ENCODE results near the gene SCD5. TPM values are rescaled to one million over a fixed set of nuclear protein-coding genes. Genes with fewer than 3 reads are reported as not detected.

The SCD5 gene
- polyA plus RNA-seq, 2 of the 4 experiments (the other 2 are of a cell fraction), result 9.8 to 11.9 TPM

DNA sequence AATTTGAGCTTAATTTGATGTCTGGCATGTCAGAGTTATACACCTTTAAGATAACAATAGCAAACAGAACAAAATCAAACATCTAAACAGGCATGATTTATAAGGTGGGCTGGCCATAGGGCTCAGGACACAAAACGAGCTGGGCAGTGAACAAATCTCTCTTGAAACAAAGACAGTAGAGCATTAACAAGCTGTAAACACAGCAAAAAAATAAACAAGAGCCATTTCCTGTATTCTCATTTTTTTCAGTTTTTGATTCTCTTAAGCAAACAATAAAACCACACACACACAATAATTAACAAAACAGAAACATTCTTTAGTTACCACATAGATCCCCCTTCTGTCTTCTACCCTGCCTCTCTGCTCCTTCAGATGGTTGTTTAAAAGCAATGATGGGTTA, 168.5 kb downstream of the SCD5 start:
- Histone ChIP-seq H3K4me2 (no peak overlapping the region), H3K4me3 (no peak overlapping the region), H3K9me3 (no peaks in the 10 kb centered on the region), H3K27ac (no peak overlapping the region), H3K4me1 (no peaks in the 10 kb centered on the region)
- TF ChIP-seq BHLHE40 (IDR thresholded peaks at IDR 0.05; ENCODE audit: low read depth, low read length), result no peak
- no peak for TF ChIP-seq HOXB5 (CRISPR knock-in tag; IDR thresholded peaks at IDR 0.05)
- TF ChIP-seq ATOH8 (CRISPR knock-in tag; IDR thresholded peaks at IDR 0.05; ENCODE audit: low read depth), result no peak
- TF ChIP-seq PBX3 (IDR thresholded peaks at IDR 0.05), result no peak
- TF ChIP-seq, protein P1, sequence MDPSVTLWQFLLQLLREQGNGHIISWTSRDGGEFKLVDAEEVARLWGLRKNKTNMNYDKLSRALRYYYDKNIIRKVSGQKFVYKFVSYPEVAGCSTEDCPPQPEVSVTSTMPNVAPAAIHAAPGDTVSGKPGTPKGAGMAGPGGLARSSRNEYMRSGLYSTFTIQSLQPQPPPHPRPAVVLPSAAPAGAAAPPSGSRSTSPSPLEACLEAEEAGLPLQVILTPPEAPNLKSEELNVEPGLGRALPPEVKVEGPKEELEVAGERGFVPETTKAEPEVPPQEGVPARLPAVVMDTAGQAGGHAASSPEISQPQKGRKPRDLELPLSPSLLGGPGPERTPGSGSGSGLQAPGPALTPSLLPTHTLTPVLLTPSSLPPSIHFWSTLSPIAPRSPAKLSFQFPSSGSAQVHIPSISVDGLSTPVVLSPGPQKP (IDR thresholded peaks at IDR 0.05; ENCODE audit: low read depth, low read length), result no peak
- CTCF ChIA-PET, result no interaction called here
- ATAC-seq (no peak), DNase-seq (ENCODE audit: low read depth in 1 of 2, low spot score in 1 of 2) (no peak), FAIRE-seq (no peak)
- 4% methylated on average over 1 of the region's 1 CpG for WGBS (ENCODE audit: missing lambda C conversion rate)
- POLR2A ChIA-PET, result no interaction called here

DNA sequence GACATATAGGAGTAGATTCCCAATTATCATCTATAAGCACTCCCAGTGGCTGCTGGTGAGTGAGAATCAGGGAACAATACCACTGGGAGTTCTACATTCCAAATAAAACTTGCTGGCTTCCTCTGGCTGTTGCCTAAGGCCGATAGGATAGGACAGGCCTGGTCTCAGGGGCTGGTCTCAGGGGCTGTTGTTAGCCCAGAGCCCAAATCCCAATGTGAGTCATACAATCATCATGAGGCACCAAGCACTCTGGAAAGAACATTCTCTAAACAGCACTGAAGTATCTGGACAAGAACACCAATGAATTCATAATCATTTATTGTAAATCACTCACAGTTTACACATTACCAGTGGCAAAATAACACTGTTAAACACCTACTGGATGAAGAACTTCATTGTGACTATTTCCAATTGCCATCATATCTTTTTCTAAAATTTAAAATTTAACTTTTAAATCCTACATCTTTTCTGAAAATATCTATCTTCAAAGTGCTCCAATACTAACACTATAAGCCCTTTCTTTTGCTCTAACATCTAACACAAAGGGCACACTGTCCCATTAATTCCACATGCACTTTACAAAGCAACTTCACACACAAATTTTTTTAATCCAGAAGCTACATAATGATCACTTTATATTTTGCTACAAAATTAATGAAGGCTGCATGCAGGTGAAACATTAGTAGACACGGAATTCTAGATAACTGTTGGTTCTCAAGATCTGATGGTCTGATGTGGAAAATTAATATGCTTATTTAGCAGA, 169.2 kb downstream of the SCD5 start:
- DNase-seq (ENCODE audit: low read depth in 1 of 2, low spot score in 1 of 2), result no peak
- Histone ChIP-seq H3K9me3 (no peaks in the 10 kb centered on the region), H3K4me1 (no peaks in the 10 kb centered on the region), H3K4me2 (no peak overlapping the region), H3K4me3 (no peak overlapping the region), H3K27ac (no peak overlapping the region)
- ChIA-PET CTCF (no interaction called here), POLR2A (no interaction called here)
- 62% methylated on average over 2 of the region's 2 CpGs for WGBS (ENCODE audit: missing lambda C conversion rate)
- TF ChIP-seq HOXA7 (CRISPR knock-in tag; IDR thresholded peaks at IDR 0.05) (no peak), HDAC2 (IDR thresholded peaks at IDR 0.05) (no peak)
- no peak for ATAC-seq
- no peak for FAIRE-seq

GRCh38 chr4:82626251-82626868, 172.2 kb downstream of the SCD5 start:
- Histone ChIP-seq H3K4me1 (no peaks in the 10 kb centered on the region), H3K4me3 (no peak overlapping the region), H3K4me2 (no peak overlapping the region), H3K27ac (no peak overlapping the region), H3K9me3 (no peaks in the 10 kb centered on the region)
- DNase-seq (ENCODE audit: low read depth in 1 of 2, low spot score in 1 of 2), result no peak
- TF ChIP-seq CEBPB (IDR thresholded peaks at IDR 0.05) (no peak), BCL3 (IDR thresholded peaks at IDR 0.05) (no peak)
- CTCF ChIA-PET, result interaction anchor here (1.2 kb wide), 1 partner anchor 113 kb away, joined by 3 read pairs; no protein-coding TSS in a partner anchor
- FAIRE-seq, result no peak
- POLR2A ChIA-PET, result no interaction called here
- 58% methylated on average over 8 of the region's 9 CpGs for WGBS (ENCODE audit: missing lambda C conversion rate)
- ATAC-seq, result no peak

DNA sequence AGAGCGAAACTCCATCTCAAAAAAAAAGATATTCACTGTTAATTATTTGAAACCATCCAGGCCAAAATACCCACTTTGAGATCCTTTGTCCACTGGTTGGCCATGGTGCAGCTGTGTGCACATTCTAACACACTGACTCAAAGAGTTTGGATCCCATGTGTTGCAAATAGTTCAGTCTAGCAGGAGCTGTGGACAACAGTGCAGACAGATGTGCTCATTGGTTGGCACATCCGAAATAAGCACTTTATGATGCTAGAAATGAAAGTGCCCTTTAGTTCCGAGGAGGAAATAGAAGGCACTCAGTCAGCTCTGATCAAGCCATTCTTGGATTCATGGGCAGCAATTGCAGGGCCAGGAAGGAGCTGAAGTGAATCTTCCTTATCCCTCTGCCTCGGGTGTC, 173.8 kb downstream of the SCD5 start:
- Histone ChIP-seq H3K4me2 (no peak overlapping the region), H3K9me3 (no peaks in the 10 kb centered on the region), H3K27ac (no peak overlapping the region), H3K4me1 (no peaks in the 10 kb centered on the region), H3K4me3 (no peak overlapping the region)
- ChIA-PET POLR2A (no interaction called here), CTCF (no interaction called here)
- ATAC-seq (no peak), DNase-seq (ENCODE audit: low read depth in 1 of 2, low spot score in 1 of 2) (no peak), FAIRE-seq (no peak)
- WGBS (ENCODE audit: missing lambda C conversion rate), result 85% methylated on average over 3 of the region's 4 CpGs
- TF ChIP-seq MAZ (IDR thresholded peaks at IDR 0.05; ENCODE audit: borderline replicate concordance, low read depth, low read length), result no peak
- TF ChIP-seq HOXA7 (CRISPR knock-in tag; IDR thresholded peaks at IDR 0.05), result no peak
- no peak for TF ChIP-seq FOSL2 (IDR thresholded peaks at IDR 0.05)
- no peak for TF ChIP-seq FOSL2 (CRISPR knock-in tag; IDR thresholded peaks at IDR 0.05)
- no peak for TF ChIP-seq PBX3 (IDR thresholded peaks at IDR 0.05)
- TF ChIP-seq, protein P1 (IDR thresholded peaks at IDR 0.05; ENCODE audit: low read depth, low read length), result no peak
- no peak for TF ChIP-seq POLR2A (IDR thresholded peaks at IDR 0.05; ENCODE audit: low read length)
- no peak for TF ChIP-seq ZNF302 (CRISPR knock-in tag; IDR thresholded peaks at IDR 0.05)
- TF ChIP-seq NR3C1 (IDR thresholded peaks at IDR 0.05), result no peak
- no peak for TF ChIP-seq E2F6 (IDR thresholded peaks at IDR 0.05; ENCODE audit: borderline replicate concordance, low read depth)
- no peak for TF ChIP-seq FOXS1 (CRISPR knock-in tag; IDR thresholded peaks at IDR 0.05)
- no peak for TF ChIP-seq CEBPB (IDR thresholded peaks at IDR 0.05)
- TF ChIP-seq EP300 (IDR thresholded peaks at IDR 0.05), result no peak
- no peak for TF ChIP-seq MAFK (IDR thresholded peaks at IDR 0.05; ENCODE audit: partially characterized antibody)
- TF ChIP-seq JUN (IDR thresholded peaks at IDR 0.05), result no peak
- no peak for TF ChIP-seq CBX2 (IDR thresholded peaks at IDR 0.05; ENCODE audit: borderline replicate concordance, low read depth)
- TF ChIP-seq HOXB5 (CRISPR knock-in tag; IDR thresholded peaks at IDR 0.05), result no peak
- TF ChIP-seq NFE2L2 (conservative IDR thresholded peaks at IDR 0.05; ENCODE audit: low read length), result no peak
- TF ChIP-seq RFX5 (IDR thresholded peaks at IDR 0.05), result no peak

Data from A549 (cell line).